AG08396 (cell line): Measurements from ENCODE around the gene MBNL1.

Source experiments
- DNase-seq: peaks from one replicate; pipeline ENCODE4 v3.0.0; 2012; ENCODE audit warnings: low spot score, mixed read lengths

The MBNL1 gene

GRCh38 chr3:152272771-152273242 is 4.1 kb downstream of the MBNL1 start:
- peak; percentile 44 for DNase-seq

- no peak for DNase-seq
These were observed 8.0 kb downstream of the MBNL1 start for GRCh38 chr3:152276681-152277080.

- DNase-seq, result no peak
These were observed 8.5 kb downstream of the MBNL1 start for GRCh38 chr3:152277198-152277597.

DNA sequence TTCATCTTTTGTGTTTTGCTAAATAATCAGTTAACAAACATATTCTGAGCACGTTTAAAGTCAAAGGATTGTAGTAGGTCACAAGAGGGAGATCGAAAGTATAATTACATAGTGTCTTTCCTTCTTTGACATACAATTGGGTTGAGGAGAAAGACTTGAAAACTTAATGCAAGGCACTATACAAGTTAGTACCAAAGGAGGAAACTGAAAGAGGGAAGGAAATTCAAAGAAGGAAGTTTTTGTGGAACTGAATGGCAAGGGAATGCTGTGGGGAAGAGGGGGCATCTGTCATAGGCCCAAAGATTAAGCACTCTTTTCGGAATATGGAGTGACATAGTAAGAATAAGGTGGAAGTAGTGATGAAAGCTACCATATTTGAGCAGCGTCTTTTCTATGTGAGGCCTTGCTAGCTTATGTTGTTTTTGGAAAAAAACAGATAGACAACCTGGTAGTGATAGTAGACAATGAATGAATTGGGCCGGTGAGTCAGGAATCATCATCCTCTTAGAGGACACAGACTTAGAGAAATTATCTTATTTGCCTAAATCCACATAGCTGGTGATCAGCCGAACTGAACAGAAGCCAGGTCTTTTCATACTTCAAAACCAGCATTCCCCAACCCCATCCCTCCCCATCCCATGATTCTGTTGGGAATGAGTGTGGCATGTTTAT is 10.2 kb downstream of the MBNL1 start:
- DNase-seq, result no peak

- DNase-seq, result no peak
These were observed 10.8 kb downstream of the MBNL1 start for GRCh38 chr3:152279479-152279878.

DNA sequence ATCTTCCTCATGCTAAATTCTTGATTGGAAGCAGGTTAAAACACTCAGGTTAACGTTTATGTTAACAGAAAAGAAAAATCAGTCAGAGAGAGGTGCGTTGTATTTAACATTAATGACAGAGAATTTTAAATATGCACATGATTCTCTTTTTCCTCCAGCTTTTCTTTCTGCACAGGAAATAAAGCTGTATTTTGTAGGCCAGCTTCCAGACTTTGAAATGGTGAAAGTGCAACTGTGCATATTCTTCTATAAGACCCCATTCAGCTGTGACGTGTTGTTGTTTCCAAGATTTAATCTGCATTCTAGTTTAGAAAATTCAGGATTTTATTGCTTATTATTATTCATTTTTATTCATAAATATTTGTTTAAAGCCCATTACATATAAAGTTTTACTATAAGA is 11.8 kb downstream of the MBNL1 start:
- no peak for DNase-seq

DNA sequence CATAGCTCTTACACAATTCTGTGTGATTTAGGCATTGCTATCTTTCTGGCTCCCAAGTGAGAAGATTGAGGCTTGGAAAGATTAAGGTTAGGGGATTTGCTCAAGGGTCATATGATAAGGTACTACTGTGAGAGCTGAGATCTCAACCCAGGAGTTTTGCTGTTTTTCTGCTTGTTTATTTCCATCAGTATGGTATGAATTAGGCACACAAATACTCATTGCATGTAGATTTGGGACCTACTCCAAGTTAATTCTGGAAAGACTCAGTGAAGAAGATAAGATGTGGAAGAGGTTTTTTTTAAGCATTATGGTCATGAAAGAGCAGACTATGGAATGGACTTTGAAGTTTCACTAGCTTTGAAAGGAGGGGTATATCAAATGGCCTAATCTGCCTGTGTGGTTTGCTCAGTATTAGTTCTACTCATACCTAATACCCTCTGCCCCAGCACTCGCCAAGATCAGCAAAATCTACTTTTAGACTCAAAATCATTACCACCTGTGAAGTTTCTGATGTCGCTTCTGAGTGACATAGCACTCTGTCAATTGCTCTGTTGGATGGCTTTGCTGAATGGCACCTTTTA is 12.5 kb downstream of the MBNL1 start:
- no peak for DNase-seq

DNA sequence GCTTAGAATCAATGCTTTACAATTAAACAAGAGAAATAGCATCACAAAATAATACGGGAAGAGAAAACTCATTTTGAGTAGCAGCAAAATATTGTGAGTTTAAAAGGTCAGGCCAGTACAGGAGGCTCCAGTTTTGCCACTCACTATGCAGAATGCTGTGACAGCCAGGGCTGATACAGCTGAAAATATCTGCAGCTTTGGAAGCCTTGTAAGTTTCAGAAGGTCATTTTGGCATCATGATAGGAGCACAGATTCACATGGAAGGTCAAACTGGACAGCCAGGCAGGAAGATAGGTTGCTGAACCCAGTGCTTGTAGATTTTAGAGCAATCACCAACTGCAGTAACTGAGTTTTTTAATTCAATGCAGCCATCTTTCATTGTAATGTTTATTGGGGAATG is 14.1 kb downstream of the MBNL1 start:
- DNase-seq, result no peak

GRCh38 chr3:152283492-152284381 is 15.0 kb downstream of the MBNL1 start:
- no peak for DNase-seq

- DNase-seq, result no peak
These were observed 16.2 kb downstream of the MBNL1 start for GRCh38 chr3:152284906-152285305.

DNA sequence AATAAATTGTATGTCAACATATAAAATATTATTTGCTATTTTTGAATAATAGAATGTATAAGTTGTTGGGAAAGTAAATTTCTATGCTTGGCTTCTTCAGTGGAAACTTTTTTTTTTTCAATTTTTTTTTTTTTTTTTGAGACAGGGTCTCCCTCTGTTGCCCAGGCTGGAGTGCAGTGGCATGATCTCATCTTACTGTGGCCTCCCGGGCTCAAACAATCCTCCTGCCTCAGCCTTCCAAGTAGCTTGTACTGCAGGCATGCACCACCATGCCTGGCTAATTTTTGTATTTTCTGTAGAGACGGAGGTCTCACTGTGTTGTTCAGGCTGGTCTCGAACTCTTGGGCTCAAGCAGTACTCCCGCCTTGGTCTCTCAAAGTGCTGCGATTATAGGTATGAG is 16.8 kb downstream of the MBNL1 start:
- no peak for DNase-seq

DNA sequence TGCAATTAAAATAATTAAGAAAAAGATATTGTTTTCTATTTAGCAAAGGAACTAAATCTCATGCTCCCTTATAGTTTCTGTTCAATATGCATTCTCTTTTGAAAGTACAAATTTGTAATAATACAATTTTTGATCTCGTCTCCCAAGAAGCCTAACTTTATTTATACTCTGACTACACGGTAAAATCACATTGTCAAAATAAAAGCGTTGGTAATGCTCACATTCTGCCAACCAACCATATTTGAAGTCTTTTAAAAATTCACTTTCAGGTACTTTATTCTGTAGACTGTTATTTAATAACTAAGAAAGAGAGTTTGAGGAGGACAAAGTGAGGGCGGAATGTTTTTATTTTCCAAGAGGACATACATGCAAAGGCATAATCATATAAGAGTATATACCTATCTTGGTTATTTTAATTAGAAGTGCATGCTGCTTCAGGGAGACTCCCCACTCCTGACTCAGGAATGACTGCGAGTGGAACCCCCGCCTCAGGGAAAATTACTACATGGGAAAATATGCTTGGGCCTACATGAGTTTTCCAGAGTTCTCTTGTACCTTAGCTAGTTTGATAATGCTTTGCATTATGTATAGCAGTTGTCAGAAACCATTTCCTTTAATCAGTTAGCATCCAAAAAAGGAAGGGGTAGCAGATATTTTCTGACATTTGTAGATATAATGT is 19.3 kb downstream of the MBNL1 start:
- DNase-seq, result no peak

- DNase-seq, result no peak
These were observed 20.0 kb downstream of the MBNL1 start for GRCh38 chr3:152288681-152289080.

DNA sequence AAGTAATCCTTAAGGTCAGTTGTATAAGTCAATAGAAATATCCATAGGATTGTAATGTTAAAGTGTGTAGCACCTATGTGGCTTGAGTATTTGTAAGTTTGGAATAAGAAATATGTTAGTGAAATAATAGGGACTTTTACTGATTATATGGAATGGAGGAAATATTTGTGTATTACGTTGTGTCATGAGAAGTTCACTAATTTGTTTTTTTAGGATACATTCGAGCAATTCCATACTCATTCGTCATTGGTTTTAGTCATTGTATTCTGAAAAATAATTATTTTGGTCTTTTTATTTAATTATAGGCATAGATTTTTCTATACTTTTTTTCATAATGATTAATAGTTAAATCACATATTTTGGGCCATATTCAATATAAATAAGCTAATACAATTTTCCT is 21.0 kb downstream of the MBNL1 start:
- no peak for DNase-seq

DNA sequence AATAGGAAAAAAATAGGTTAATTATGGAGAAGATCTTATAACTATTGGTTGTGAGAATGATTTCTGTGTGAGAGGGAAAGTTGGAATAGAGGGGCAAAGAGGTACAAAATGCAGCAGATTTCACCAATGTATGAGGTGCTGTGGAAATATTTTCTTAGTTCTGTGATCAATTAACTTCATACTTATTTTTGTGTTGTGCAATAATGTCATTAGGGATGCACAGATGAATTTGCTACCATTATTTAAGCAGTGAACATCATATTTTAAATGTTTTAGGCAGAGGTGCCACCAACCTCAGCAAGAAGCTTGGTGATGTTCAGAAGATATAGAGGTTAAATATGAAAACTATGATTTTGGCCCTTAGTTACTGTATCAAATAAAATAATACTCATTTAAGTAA is 21.6 kb downstream of the MBNL1 start:
- DNase-seq, result no peak

- DNase-seq, result no peak
These were observed 22.5 kb downstream of the MBNL1 start for GRCh38 chr3:152291238-152291637.

GRCh38 chr3:152291649-152292066 is 22.9 kb downstream of the MBNL1 start:
- DNase-seq, result no peak

GRCh38 chr3:152292366-152292765 is 23.6 kb downstream of the MBNL1 start:
- no peak for DNase-seq

DNA sequence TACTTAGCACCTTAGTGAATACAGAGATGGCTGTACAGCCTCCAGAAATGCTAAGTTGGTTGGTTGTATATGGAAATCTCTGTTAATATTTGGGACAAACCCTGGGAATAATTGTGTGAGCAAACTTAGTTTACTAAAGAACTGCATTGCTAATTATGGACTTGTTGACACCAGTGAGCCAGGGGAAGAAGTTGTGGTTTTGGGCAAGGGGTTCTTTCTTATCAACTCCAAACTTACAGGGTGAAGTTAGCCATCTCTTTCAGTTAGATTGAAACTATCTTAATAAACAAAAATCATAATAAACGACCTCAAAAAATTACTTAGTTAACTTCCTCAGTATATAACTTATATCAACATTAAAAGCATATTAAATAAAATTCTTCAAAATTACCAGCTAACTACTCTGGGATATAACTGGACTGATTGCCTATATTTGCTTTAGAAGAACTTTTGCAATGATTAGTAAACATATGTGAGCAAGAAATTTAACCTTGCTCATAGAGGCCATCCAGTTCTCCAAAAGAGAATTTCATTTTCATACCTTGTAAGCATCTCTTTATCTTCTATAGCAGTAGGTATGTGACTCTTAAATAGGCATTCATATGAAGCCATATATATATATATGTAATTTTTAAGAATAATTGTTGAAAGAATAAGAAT is 24.7 kb downstream of the MBNL1 start:
- DNase-seq, result no peak

- no peak for DNase-seq
These were observed 26.6 kb downstream of the MBNL1 start for GRCh38 chr3:152295344-152295743.

DNA sequence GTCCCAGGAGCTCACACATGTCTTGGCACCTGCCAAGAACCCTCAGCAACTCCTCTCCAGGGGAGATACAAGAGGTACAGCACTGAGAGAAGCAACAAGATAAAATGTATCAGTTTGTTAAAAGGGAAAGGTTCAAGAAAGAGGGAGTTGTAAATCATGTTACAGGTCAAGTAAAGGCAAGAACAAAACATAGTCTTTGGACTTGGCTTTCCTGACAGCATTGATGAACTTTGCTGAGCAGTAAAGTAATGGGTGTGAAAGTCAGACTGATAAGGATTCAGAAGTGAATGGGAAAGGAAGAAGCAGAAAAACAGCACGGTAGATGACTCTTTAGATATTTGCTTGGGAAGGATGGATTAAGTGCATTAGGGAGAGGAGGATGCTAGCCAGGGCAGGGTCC is 27.1 kb downstream of the MBNL1 start:
- DNase-seq, result no peak

DNA sequence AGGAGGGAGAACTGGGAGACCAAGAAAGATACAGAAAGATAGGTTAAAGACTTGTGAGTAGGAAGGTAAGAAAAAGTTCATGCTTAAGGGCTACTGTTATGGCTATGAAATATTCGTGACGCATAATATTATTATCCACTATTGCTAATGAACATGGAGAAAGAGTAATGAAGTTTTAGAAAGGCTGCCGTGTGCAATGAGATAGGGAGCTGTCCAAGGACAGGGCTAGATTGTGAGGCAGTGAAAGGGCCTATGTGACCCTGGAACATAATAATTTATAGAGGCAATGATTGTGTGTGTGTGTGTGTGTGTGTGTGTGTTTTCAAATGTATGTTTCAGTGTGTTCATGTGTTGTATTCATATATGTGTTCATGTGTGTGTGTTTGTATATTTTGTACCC is 27.7 kb downstream of the MBNL1 start:
- no peak for DNase-seq
